SK-N-MC (cell line): Measurements from ENCODE around the gene THOC6.

ENCODE experiments used
- DNase-seq: peaks from one replicate; pipeline ENCODE4 v3.0.0-alpha.2; 2011; ENCODE audit warnings: low read depth, low spot score
- H3K27ac ChIP-seq: fragments of 200-600 bp; sonication (generic); 2 replicates; pipeline ENCODE4 v1.5.1; 2016; ENCODE audit warnings: mixed run types
- H3K36me3 ChIP-seq: fragments of 200-600 bp; sonication (generic); 2 replicates; pipeline ENCODE4 v1.6.1; 2017; ENCODE audit warnings: antibody characterized with exemption, low read length, mixed read lengths; ENCODE audit not compliant: insufficient read depth
- H3K4me3 ChIP-seq: fragments of 200-600 bp; sonication (generic); 2 replicates; pipeline ENCODE4 v1.5.1; 2016
- H3K9ac ChIP-seq: fragments of 200-600 bp; sonication (generic); 2 replicates; pipeline ENCODE4 v1.8.0; 2017; ENCODE audit warnings: mixed run types, mixed read lengths; ENCODE audit not compliant: insufficient read length
- H3K9me3 ChIP-seq: fragments of 200-600 bp; sonication (generic); 2 replicates; pipeline ENCODE4 v1.6.1; 2017; ENCODE audit warnings: low read depth, mild to moderate bottlenecking, antibody characterized with exemption, low read length, moderate library complexity, mixed read lengths
- EZH2 ChIP-seq: fragments of 200-600 bp; sonication (generic); IDR thresholded peaks from one replicate; pipeline ENCODE4 v1.6.1; 2017; ENCODE audit warnings: antibody characterized with exemption
- FOXP2 ChIP-seq: optimal IDR thresholded peaks from 2 replicates; pipeline ENCODE3; 2011; ENCODE audit warnings: mild to moderate bottlenecking, moderate library complexity; ENCODE audit not compliant: insufficient read depth; ENCODE audit errors: extremely low read length, control extremely low read depth
- POLR2AphosphoS5 ChIP-seq: IDR thresholded peaks from 2 replicates; pipeline ENCODE4 v1.6.1; 2012; ENCODE audit warnings: mild to moderate bottlenecking, low read depth, low read length, borderline replicate concordance

Gene THOC6

GRCh38 chr16:2986623-2987188 is 37.1 kb upstream of the THOC6 start:
- H3K9ac ChIP-seq, result no peak overlapping the region
- H3K9me3 ChIP-seq, result no peaks in the 10 kb centered on the region
- no peak overlapping the region for H3K27ac ChIP-seq
- no peak for TF ChIP-seq EZH2
- H3K4me3 ChIP-seq, result no peak overlapping the region
- no peaks in the 10 kb centered on the region for H3K36me3 ChIP-seq
- DNase-seq, result no peak

GRCh38 chr16:2987286-2987685 is 36.5 kb upstream of the THOC6 start:
- no peak for TF ChIP-seq EZH2
- TF ChIP-seq FOXP2, result no peak
- no peak for TF ChIP-seq POLR2AphosphoS5
- DNase-seq, result no peak

GRCh38 chr16:2987833-2988232 is 36.0 kb upstream of the THOC6 start:
- TF ChIP-seq EZH2, result no peak
- TF ChIP-seq FOXP2, result no peak
- TF ChIP-seq POLR2AphosphoS5, result no peak
- no peak for DNase-seq
- Histone ChIP-seq H3K27ac (no peak overlapping the region), H3K36me3 (no peaks in the 10 kb centered on the region), H3K4me3 (no peak overlapping the region), H3K9me3 (no peaks in the 10 kb centered on the region), H3K9ac (no peak overlapping the region)

More at GRCh38 chr16:2987286-2987685, 36.5 kb upstream of the THOC6 start:
- Histone ChIP-seq H3K27ac (no peak overlapping the region), H3K9me3 (no peaks in the 10 kb centered on the region), H3K4me3 (no peak overlapping the region), H3K36me3 (no peaks in the 10 kb centered on the region), H3K9ac (no peak overlapping the region)

- Histone ChIP-seq H3K9me3 (no peaks in the 10 kb centered on the region), H3K27ac (no peak overlapping the region), H3K4me3 (no peak overlapping the region), H3K36me3 (no peaks in the 10 kb centered on the region), H3K9ac (no peak overlapping the region)
- no peak for DNase-seq
- TF ChIP-seq FOXP2, result no peak
These were observed 35.2 kb upstream of the THOC6 start for GRCh38 chr16:2988590-2989099.

- DNase-seq, result no peak
- no peak overlapping the region for H3K27ac ChIP-seq
- no peak overlapping the region for H3K4me3 ChIP-seq
- no peaks in the 10 kb centered on the region for H3K9me3 ChIP-seq
- no peak for TF ChIP-seq POLR2AphosphoS5
- TF ChIP-seq FOXP2, result no peak
- TF ChIP-seq EZH2, result no peak
- H3K36me3 ChIP-seq, result no peaks in the 10 kb centered on the region
- no peak overlapping the region for H3K9ac ChIP-seq
These were observed 32.9 kb upstream of the THOC6 start for GRCh38 chr16:2990891-2991290.

GRCh38 chr16:2991566-2992261 is 32.1 kb upstream of the THOC6 start:
- no peaks in the 10 kb centered on the region for H3K9me3 ChIP-seq
- no peak overlapping the region for H3K4me3 ChIP-seq
- no peaks in the 10 kb centered on the region for H3K36me3 ChIP-seq
- H3K27ac ChIP-seq, result no peak overlapping the region
- no peak for TF ChIP-seq POLR2AphosphoS5
- no peak for TF ChIP-seq EZH2
- no peak for TF ChIP-seq FOXP2
- no peak overlapping the region for H3K9ac ChIP-seq
- DNase-seq, result no peak

GRCh38 chr16:2992383-2993081 is 31.3 kb upstream of the THOC6 start:
- no peak overlapping the region for H3K27ac ChIP-seq
- TF ChIP-seq EZH2, result no peak
- no peak for TF ChIP-seq FOXP2
- no peak for TF ChIP-seq POLR2AphosphoS5
- DNase-seq, result no peak
- H3K9ac ChIP-seq, result no peak overlapping the region
- H3K36me3 ChIP-seq, result no peaks in the 10 kb centered on the region
- H3K9me3 ChIP-seq, result no peaks in the 10 kb centered on the region
- H3K4me3 ChIP-seq, result no peak overlapping the region

GRCh38 chr16:2996298-2996697 is 27.5 kb upstream of the THOC6 start:
- no peak overlapping the region for H3K27ac ChIP-seq
- H3K9ac ChIP-seq, result no peak overlapping the region
- no peaks in the 10 kb centered on the region for H3K9me3 ChIP-seq
- DNase-seq, result no peak
- H3K36me3 ChIP-seq, result no peaks in the 10 kb centered on the region
- TF ChIP-seq EZH2 (no peak), POLR2AphosphoS5 (no peak), FOXP2 (no peak)
- no peak overlapping the region for H3K4me3 ChIP-seq
